HG03039 (cell line): ENCODE results near the gene MRGPRF.

Experiments
- ATAC-seq: cut with Tn5 transposase; IDR thresholded peaks from one replicate; pipeline ENCODE4 v1.9.1; 2021; ENCODE audit warnings: mild to moderate bottlenecking, moderate library complexity; ENCODE audit not compliant: unreplicated experiment

Gene MRGPRF

GRCh38 chr11:69030301-69030700 is 17.3 kb upstream of the MRGPRF start:
- ATAC-seq, result no peak

- no peak for ATAC-seq
Observed at GRCh38 chr11:69027704-69028372, 14.8 kb upstream of the MRGPRF start.

DNA sequence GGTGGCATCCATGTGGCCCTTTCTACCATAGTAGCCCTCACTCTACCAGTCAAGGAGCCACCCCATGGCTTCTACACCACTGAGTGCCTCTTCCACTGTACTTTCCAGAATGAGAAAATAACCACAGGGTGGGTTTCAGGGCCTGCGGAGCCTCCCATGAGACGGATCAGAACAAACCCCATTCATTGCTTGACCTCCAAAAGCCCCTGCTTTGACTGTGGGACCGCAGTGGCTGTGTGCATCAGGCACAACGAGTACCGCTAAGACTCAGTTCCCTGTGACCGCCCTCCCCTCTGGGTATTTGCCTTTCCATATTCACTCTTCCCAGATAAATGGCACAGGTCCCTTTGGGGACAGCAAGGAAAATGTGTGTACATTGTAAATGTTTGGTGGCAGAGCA is 11.5 kb upstream of the MRGPRF start:
- no peak for ATAC-seq

DNA sequence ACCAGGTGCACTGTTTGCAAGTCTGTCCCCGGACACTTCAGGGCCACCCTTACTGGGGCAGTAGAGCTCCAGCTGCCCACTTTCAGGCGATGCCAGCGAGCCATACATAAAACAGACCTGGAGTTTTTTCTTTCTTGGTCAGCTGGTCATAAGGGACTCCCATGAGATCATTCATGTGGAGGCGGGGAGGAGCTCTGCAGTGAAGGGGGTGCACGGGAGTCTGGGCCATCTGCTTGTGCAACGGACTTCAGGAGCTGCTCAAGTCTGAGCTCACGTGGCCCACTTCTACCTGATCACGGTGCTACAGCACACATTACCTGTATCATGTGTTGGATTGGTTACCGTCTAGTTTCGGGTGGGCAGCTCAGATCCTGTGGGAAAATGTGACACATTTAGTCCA is 9.2 kb upstream of the MRGPRF start:
- ATAC-seq, result no peak

- ATAC-seq, result no peak
Observed at GRCh38 chr11:69018924-69019323, 5.9 kb upstream of the MRGPRF start.

GRCh38 chr11:69017951-69018350 is 4.9 kb upstream of the MRGPRF start:
- no peak for ATAC-seq

DNA sequence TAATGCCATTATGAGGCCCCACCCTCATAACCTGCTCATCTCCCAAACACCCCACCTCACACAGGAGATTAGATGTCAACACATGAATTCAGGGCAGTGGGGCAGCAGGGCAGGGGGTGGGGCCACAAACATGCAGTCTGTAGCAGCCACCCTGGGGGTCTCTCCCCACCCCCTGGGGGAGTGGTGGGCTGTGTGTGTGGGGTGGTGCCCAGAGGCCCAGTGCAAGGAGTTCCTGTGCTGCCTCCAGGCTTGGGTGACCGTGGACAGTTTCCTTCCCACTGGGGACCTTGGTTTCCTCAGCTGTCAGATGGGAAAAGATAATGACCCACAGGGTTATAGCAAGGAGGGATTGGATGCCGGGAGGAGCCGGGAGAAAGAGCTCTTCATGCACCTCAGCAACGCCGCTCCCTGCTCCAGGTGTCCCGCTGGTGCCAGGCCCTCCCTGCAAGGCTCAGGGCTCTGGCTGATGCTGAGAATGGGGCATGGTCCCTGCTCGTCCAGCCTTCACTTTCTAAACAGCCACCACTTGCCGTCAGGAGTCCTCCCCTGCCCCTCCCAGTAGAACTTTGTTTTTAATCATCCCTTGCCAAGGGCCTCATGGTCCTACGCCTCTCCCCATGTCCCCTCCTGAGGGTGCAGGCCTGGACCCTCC is 2.0 kb upstream of the MRGPRF start:
- no peak for ATAC-seq

- no peak for ATAC-seq
Observed at GRCh38 chr11:69014084-69014851, 1.2 kb upstream of the MRGPRF start.

DNA sequence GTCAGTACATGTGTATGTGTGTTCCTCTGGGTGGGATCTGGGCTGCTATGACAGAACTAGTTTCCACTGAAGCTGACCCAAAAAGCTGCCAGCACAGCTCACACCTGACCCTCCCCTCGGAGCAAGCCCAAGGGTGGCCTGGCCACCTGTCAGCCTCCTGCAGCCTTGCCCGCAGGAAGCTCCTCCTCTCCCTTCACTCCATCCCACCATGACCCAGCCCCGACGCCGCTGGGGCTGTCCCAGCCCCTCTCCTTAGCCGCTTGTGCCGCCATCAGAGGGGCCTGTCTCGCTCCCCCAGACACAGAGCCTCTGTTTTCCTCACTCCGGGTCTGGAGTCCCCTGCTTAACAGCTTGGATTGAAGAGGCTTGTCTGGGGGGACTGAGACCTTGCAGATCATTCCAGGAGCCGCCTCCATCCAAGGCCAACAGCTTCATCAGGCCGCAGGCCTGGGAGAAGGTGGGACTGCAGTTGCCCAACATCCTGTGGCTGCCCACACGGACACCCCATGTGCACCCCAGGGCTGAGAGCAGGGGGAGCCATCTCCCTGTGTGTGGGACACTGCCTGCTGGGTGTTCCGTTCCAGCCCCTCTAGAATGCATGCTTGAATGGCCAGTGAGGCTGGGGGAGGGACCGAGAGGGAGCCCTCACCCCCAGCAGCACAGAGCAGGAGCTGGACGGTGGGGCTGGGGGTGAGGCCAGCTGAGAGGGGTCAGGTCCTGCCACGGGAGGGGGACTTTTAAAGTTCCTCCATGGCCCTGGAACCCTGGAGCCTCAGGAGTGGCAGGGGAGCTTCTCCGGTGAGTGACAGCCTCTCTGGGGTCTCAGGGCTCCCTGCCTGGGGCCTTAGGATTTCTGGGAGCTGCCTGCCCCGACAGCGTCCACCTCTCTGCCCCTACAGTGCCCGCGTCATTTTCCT is 696 bp downstream of the MRGPRF start:
- ATAC-seq, result no peak

- ATAC-seq, result no peak
Observed at GRCh38 chr11:69011624-69012091, 1.4 kb downstream of the MRGPRF start.

DNA sequence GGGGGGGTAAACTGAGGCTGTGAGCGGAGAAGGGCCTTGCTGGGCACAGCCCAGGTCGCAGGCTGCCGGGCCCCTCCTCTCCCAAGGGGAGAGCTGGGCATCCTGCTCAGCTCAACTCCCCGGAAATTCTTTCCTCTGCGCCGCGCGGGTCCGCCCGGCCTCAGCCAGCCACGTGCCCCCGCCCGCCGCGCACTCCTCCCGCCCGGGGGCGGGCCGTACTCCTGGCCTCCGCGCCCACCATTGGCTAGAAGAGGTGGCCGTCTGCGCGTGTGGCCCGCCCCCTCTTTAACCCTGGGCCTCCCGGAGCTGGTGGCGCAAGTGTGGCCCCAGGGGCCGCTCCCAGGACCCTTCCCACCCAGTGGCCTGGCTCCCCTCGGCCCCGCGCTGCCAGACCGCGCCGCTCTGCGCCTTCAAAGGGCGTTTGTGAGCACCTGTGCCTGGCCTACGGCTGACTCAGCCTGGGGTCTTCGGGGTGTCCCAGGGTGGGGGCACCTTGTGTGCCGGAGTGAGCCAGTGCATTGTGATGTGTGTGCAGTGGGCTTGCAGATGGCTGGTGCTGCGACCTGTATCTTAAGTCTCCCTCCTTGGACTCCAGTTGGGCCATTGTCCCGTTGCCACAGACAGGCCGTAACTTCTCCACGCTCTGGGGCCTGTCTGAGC is 2.0 kb downstream of the MRGPRF start:
- no peak for ATAC-seq

DNA sequence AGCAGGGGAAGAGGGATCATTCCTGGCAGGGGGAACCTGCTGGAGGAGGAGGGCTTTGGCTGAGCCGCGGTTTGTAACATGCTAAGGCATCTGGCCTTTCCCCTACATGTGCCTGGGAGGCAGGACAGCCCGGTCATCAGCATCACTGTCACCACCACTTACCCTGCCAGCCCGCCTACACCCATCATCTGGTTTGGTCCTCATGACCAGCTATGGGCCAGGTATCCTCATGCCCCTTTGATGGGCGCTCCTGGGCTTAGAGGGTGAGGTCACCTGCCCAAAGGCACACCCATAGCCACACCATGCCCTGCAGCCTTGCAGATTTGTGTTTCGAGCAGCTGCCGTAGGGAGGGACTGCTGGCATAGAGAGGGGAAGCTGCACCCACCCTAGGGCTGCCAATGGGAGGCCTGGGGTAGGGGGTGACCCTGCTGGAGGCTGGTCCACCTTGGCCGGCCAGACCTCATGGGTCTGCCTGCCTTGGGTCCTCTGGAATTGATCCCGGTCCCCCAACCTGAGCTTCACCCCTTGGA is 2.6 kb downstream of the MRGPRF start:
- no peak for ATAC-seq

- ATAC-seq, result no peak
Observed at GRCh38 chr11:69009441-69010211, 3.4 kb downstream of the MRGPRF start.

GRCh38 chr11:69008737-69009440 is 4.2 kb downstream of the MRGPRF start:
- no peak for ATAC-seq

DNA sequence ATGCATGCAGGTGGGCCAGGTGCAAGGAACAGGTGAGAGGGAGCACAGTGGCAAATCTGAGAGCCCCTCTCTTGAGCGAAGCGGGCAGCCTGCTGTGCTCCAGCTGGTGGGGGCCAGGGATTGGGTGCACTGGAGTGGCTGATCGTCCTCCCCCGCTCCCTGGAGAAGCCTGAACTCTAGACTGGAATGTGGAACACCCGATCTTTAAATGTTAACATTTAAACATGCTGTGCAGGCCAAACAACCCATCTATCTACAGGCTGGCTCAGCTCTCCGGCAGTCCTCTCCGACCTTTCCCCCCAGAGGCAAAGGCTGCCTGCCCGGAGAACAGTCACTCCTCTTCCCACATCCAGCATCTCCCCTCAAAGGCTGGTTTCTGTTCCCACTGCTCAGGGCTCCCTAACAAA is 5.1 kb downstream of the MRGPRF start:
- ATAC-seq, result no peak

DNA sequence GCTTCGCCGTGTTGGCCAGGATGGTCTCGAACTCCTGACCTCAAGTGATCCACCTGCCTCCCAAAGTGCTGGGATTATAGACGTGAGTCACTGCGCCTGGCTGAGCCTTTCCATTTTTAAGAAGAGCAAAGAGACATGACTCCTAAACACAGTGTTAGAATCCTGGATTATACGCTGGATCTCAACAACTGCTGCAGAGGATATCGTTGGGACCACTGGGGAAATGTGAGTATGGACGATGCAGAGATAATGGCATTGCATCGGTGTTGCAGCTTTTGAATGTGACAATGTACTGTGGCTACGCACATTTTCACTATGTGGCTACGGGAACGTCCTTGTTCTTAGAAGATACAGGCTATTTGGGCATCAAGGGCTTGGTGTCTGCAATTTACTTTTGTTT is 6.2 kb downstream of the MRGPRF start:
- ATAC-seq, result no peak

- ATAC-seq, result no peak
Observed at GRCh38 chr11:69005631-69006368, 7.2 kb downstream of the MRGPRF start.

DNA sequence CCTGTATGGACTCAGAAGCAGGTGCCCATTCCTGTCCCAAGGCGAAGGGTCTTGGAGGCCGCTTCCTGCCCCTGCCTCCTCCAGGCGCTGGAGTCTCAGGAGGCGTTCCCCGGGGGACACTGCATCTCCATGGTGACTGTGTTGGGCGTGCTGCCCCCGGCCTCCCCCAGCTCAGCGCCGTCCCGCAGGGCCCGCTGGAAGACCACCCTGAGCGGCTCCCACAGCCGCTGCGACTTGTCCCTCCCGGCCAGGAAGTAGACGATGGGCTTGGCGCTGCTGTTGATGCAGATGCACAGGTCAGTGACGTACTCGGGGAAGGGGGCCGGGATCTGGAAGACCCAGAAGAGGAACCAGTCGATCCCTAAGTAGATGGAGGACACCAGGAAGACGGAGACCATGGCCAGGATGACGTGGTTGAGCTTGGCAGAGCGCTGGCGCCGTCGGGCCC is 7.8 kb downstream of the MRGPRF start:
- no peak for ATAC-seq
